ENCODE measurements around the gene CCDC30. TPM values are rescaled to one million over a fixed set of nuclear protein-coding genes. Genes with fewer than 3 reads are reported as not detected.

CCDC30 gene
- total and polyA plus RNA-seq, 4 donors, result 1.8 to 6.3 (median 2.3) TPM

- DNase-seq, result no peak
- H3K27ac ChIP-seq (ENCODE audit: low read depth in 1 of 2, low read length in 2 of 2), result no peak overlapping the region
- no peaks in the 10 kb centered on the region for H3K9me3 ChIP-seq (ENCODE audit: control insufficient read depth, low read length)
- no peak overlapping the region for H3K4me3 ChIP-seq (ENCODE audit: low read length in 2 of 2)
- ATAC-seq (ENCODE audit: low FRiP score), result no peak
- intact Hi-C loops (cut with DNase I), result no loop called here
- 75 to 88% methylated on average over 1 of the region's 1 CpG for WGBS, 2 donors
- H3K4me1 ChIP-seq (ENCODE audit: control insufficient read depth in 1 of 2, insufficient read depth in 2 of 2, low read length in 2 of 2), result peaks cover 2 to 8% of the 10 kb centered on the region in 2 donors
- no peaks in the 10 kb centered on the region for H3K27me3 ChIP-seq (ENCODE audit: control insufficient read depth in 1 of 2, insufficient read depth in 2 of 2, low read length in 1 of 2)
- no peaks in the 10 kb centered on the region for H3K36me3 ChIP-seq (ENCODE audit: control insufficient read depth in 1 of 2, insufficient read depth in 2 of 2, low read length in 1 of 2)
Measured at GRCh38 chr1:42690477-42691156, 227.5 kb downstream of the CCDC30 start.

- DNase-seq, result no peak
- Histone ChIP-seq H3K4me3 (ENCODE audit: low read length in 2 of 2) (no peak overlapping the region), H3K9me3 (ENCODE audit: control insufficient read depth, low read length) (no peaks in the 10 kb centered on the region), H3K36me3 (ENCODE audit: control insufficient read depth in 1 of 2, insufficient read depth in 2 of 2, low read length in 1 of 2) (no peaks in the 10 kb centered on the region), H3K27me3 (ENCODE audit: control insufficient read depth in 1 of 2, insufficient read depth in 2 of 2, low read length in 1 of 2) (no peaks in the 10 kb centered on the region), H3K27ac (ENCODE audit: low read depth in 1 of 2, low read length in 2 of 2) (no peak overlapping the region), H3K4me1 (ENCODE audit: control insufficient read depth in 1 of 2, insufficient read depth in 2 of 2, low read length in 2 of 2) (peaks cover 2 to 8% of the 10 kb centered on the region in 2 donors)
- intact Hi-C loops (cut with DNase I), result no loop called here
- no peak for ATAC-seq (ENCODE audit: low FRiP score)
- 67 to 73% methylated on average over 4 of the region's 4 CpGs for WGBS, 2 donors
Measured at GRCh38 chr1:42691157-42691498, 228.0 kb downstream of the CCDC30 start.

GRCh38 chr1:42692461-42692860 lies 229.4 kb downstream of the CCDC30 start:
- DNase-seq (no peak), ATAC-seq (ENCODE audit: low FRiP score) (no peak)
- no peaks in the 10 kb centered on the region for H3K9me3 ChIP-seq (ENCODE audit: control insufficient read depth, low read length)
- H3K4me3 ChIP-seq (ENCODE audit: low read length in 2 of 2), result no peak overlapping the region
- peaks cover 0 to 3% of the 10 kb centered on the region in 2 donors for H3K4me1 ChIP-seq (ENCODE audit: control insufficient read depth in 1 of 2, insufficient read depth in 2 of 2, low read length in 2 of 2)
- H3K27me3 ChIP-seq (ENCODE audit: control insufficient read depth in 1 of 2, insufficient read depth in 2 of 2, low read length in 1 of 2), result no peaks in the 10 kb centered on the region
- no peak overlapping the region for H3K27ac ChIP-seq (ENCODE audit: low read depth in 1 of 2, low read length in 2 of 2)
- no peaks in the 10 kb centered on the region for H3K36me3 ChIP-seq (ENCODE audit: control insufficient read depth in 1 of 2, insufficient read depth in 2 of 2, low read length in 1 of 2)
- intact Hi-C loops (cut with DNase I), result no loop called here
- WGBS, 2 donors, result 45 to 69% methylated on average over 5 of the region's 5 CpGs

GRCh38 chr1:42692911-42693310 lies 229.8 kb downstream of the CCDC30 start:
- 87 to 92% methylated on average over 2 of the region's 2 CpGs for WGBS, 2 donors
- Histone ChIP-seq H3K27me3 (ENCODE audit: control insufficient read depth in 1 of 2, insufficient read depth in 2 of 2, low read length in 1 of 2) (no peaks in the 10 kb centered on the region), H3K4me1 (ENCODE audit: control insufficient read depth in 1 of 2, insufficient read depth in 2 of 2, low read length in 2 of 2) (peaks cover 0 to 3% of the 10 kb centered on the region in 2 donors), H3K27ac (ENCODE audit: low read depth in 1 of 2, low read length in 2 of 2) (no peak overlapping the region), H3K9me3 (ENCODE audit: control insufficient read depth, low read length) (no peaks in the 10 kb centered on the region), H3K4me3 (ENCODE audit: low read length in 2 of 2) (no peak overlapping the region), H3K36me3 (ENCODE audit: control insufficient read depth in 1 of 2, insufficient read depth in 2 of 2, low read length in 1 of 2) (no peaks in the 10 kb centered on the region)
- ATAC-seq (ENCODE audit: low FRiP score) (no peak), DNase-seq (no peak)
- intact Hi-C loops (cut with DNase I), result no loop called here

GRCh38 chr1:42698081-42698813 lies 235.2 kb downstream of the CCDC30 start:
- DNase-seq, result no peak
- Histone ChIP-seq H3K9me3 (ENCODE audit: control insufficient read depth, low read length) (no peaks in the 10 kb centered on the region), H3K36me3 (ENCODE audit: control insufficient read depth in 1 of 2, insufficient read depth in 2 of 2, low read length in 1 of 2) (peaks cover 4 to 6% of the 10 kb centered on the region in 2 donors), H3K27me3 (ENCODE audit: control insufficient read depth in 1 of 2, insufficient read depth in 2 of 2, low read length in 1 of 2) (no peaks in the 10 kb centered on the region), H3K27ac (ENCODE audit: low read depth in 1 of 2, low read length in 2 of 2) (no peak overlapping the region), H3K4me3 (ENCODE audit: low read length in 2 of 2) (no peak overlapping the region), H3K4me1 (ENCODE audit: control insufficient read depth in 1 of 2, insufficient read depth in 2 of 2, low read length in 2 of 2) (no peaks in the 10 kb centered on the region)
- 93 to 94% methylated on average over 4 of the region's 4 CpGs for WGBS, 2 donors
- ATAC-seq (ENCODE audit: low FRiP score), result no peak
- intact Hi-C loops (cut with DNase I), result no loop called here

- Histone ChIP-seq H3K27ac (ENCODE audit: low read depth in 1 of 2, low read length in 2 of 2) (no peak overlapping the region), H3K4me3 (ENCODE audit: low read length in 2 of 2) (no peak overlapping the region), H3K36me3 (ENCODE audit: control insufficient read depth in 1 of 2, insufficient read depth in 2 of 2, low read length in 1 of 2) (peaks cover 4 to 11% of the 10 kb centered on the region in 2 donors), H3K9me3 (ENCODE audit: control insufficient read depth, low read length) (no peaks in the 10 kb centered on the region), H3K27me3 (ENCODE audit: control insufficient read depth in 1 of 2, insufficient read depth in 2 of 2, low read length in 1 of 2) (no peaks in the 10 kb centered on the region), H3K4me1 (ENCODE audit: control insufficient read depth in 1 of 2, insufficient read depth in 2 of 2, low read length in 2 of 2) (no peaks in the 10 kb centered on the region)
- no peak for ATAC-seq (ENCODE audit: low FRiP score)
- DNase-seq, result no peak
- intact Hi-C loops (cut with DNase I), result no loop called here
Measured at GRCh38 chr1:42700006-42700405, 236.9 kb downstream of the CCDC30 start.

GRCh38 chr1:42703888-42704464 lies 240.9 kb downstream of the CCDC30 start:
- Histone ChIP-seq H3K4me3 (ENCODE audit: low read length in 2 of 2) (no peak overlapping the region), H3K27me3 (ENCODE audit: control insufficient read depth in 1 of 2, insufficient read depth in 2 of 2, low read length in 1 of 2) (no peaks in the 10 kb centered on the region), H3K27ac (ENCODE audit: low read depth in 1 of 2, low read length in 2 of 2) (no peak overlapping the region), H3K4me1 (ENCODE audit: control insufficient read depth in 1 of 2, insufficient read depth in 2 of 2, low read length in 2 of 2) (no peaks in the 10 kb centered on the region), H3K36me3 (ENCODE audit: control insufficient read depth in 1 of 2, insufficient read depth in 2 of 2, low read length in 1 of 2) (peaks cover 8 to 11% of the 10 kb centered on the region in 2 donors), H3K9me3 (ENCODE audit: control insufficient read depth, low read length) (no peaks in the 10 kb centered on the region)
- no peak for ATAC-seq (ENCODE audit: low FRiP score)
- no peak for DNase-seq
- 94 to 95% methylated on average over 7 of the region's 7 CpGs for WGBS, 2 donors
- intact Hi-C loops (cut with DNase I), result no loop called here

Measured in aorta (tissue), 5 donors.